Nephron (organoid): ENCODE measurements around the gene MS4A1.
A peak's percentile ranks its signal among the peaks of the same experiment; 100 is the strongest.

ENCODE experiments used
- H3K27ac Mint-ChIP-seq, 3 experiments: 2 replicates each; pipeline ENCODE4 v1.8.0; 2020; ENCODE audit warnings: mixed read lengths in 3 of 3, mild to moderate bottlenecking in 2 of 3, moderate library complexity in 1 of 3
- H3K27me3 Mint-ChIP-seq: 2 replicates; pipeline ENCODE4 v1.8.0; 2021; ENCODE audit warnings: low read depth, mild to moderate bottlenecking, moderate library complexity, mixed read lengths
- H3K36me3 Mint-ChIP-seq: 2 replicates; pipeline ENCODE4 v1.8.0; 2020; ENCODE audit warnings: low read depth, mixed read lengths
- H3K4me1 Mint-ChIP-seq: 2 replicates; pipeline ENCODE4 v1.8.0; 2020; ENCODE audit warnings: mixed read lengths
- H3K4me3 Mint-ChIP-seq, 3 experiments: 2 replicates each; pipeline ENCODE4 v1.8.0; 2020; ENCODE audit warnings: mild to moderate bottlenecking in 3 of 3, mixed read lengths in 3 of 3, moderate library complexity in 2 of 3
- H3K9me3 Mint-ChIP-seq: 2 replicates; pipeline ENCODE4 v1.8.0; 2020; ENCODE audit warnings: mixed read lengths
- TF ChIP-seq, protein P1 (sequence below), 3 experiments: fragments of 200-600 bp; sonication (generic); IDR thresholded peaks; one replicate each; pipeline ENCODE4 v1.5.0; 2021; ENCODE audit warnings: antibody characterized with exemption in 3 of 3; ENCODE audit not compliant: unreplicated experiment in 3 of 3

MS4A1 gene

DNA sequence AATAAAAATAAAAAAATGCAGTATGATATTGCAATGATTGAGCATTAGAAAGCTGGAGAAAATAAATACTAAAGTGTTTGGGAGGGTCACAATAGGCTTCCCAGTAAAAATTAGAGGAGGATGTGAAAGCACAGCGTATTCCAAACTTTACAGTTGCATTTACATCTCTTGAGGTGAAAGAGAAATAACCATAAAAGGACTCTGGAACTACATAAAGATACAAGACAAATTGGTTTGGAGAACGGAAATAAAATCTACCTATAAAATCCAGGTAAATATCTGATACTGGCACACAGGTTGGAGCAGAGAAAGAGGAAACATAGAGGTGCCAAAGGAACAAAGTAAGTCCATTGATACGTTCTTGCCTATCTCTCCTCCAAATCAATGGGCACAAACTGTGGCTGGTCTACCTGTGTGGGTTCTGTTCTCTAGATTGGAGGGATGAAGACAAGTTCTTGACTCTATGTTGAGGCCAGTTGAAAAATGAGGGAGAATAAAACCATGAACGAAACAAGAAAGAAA is 36.9 kb downstream of the MS4A1 start, which contains the start of gene MS4A12:
MS4A12 (plus strand) TSS at position 291 of the 522 bp plus-strand sequence. CDS start 4,541 bp downstream, outside the sequence.
- TF ChIP-seq, protein P1, sequence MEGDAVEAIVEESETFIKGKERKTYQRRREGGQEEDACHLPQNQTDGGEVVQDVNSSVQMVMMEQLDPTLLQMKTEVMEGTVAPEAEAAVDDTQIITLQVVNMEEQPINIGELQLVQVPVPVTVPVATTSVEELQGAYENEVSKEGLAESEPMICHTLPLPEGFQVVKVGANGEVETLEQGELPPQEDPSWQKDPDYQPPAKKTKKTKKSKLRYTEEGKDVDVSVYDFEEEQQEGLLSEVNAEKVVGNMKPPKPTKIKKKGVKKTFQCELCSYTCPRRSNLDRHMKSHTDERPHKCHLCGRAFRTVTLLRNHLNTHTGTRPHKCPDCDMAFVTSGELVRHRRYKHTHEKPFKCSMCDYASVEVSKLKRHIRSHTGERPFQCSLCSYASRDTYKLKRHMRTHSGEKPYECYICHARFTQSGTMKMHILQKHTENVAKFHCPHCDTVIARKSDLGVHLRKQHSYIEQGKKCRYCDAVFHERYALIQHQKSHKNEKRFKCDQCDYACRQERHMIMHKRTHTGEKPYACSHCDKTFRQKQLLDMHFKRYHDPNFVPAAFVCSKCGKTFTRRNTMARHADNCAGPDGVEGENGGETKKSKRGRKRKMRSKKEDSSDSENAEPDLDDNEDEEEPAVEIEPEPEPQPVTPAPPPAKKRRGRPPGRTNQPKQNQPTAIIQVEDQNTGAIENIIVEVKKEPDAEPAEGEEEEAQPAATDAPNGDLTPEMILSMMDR (IDR thresholded peaks at IDR 0.05; ENCODE audit: unreplicated experiment in 3 of 3) = no peak
- Mint-ChIP-seq H3K9me3 (no peaks in the 10 kb centered on the region), H3K36me3 (no peaks in the 10 kb centered on the region), H3K27ac (no peak within 1 kb of the TSS), H3K4me3 (no peak within 1 kb of the TSS), H3K4me1 (no peaks in the 10 kb centered on the region), H3K27me3 (no peaks in the 10 kb centered on the region)

DNA sequence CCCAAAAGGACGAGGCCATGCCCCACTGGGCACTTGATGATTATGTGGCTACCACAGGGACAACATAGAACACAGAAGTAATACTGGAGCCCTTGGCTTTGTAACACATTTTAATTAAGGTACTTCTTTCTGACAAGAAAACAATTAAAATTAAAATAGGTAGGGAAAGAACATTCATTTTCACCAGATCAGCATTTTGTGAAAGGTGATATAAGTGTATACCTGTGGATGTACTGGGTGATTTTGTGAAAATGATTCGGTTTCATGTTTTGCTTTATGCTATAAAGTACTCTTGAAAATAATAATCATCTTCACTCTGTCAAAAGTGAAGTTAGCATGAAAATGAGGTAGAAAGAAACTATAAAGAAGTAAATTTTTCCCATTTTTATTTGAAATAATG is 37.8 kb downstream of the MS4A1 start:
- TF ChIP-seq, protein P1 (IDR thresholded peaks at IDR 0.05; ENCODE audit: unreplicated experiment in 3 of 3) = no peak
- Mint-ChIP-seq H3K9me3 (no peaks in the 10 kb centered on the region), H3K27ac (no peak overlapping the region), H3K27me3 (no peaks in the 10 kb centered on the region), H3K36me3 (no peaks in the 10 kb centered on the region), H3K4me3 (no peak overlapping the region), H3K4me1 (peaks cover 4% of the 10 kb centered on the region)

DNA sequence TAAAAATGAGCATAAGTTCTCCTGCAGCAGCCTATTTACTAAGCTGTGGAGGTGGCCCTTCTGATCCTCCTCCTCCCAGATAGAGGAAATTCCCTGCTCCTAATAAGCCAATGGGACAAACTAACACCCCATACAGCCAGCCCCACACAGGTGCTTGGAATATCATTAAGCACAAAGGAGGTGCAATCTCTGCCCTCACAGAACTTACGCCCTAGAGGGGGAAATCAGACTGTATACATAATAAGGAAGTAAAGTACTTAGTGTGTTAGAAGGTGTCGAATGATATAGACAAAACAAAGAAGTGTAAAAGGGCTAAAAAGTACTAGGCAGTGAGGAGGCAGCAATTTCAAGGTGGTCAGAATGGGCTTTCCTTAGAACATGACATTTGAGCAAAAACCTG is 42.8 kb downstream of the MS4A1 start:
- Mint-ChIP-seq H3K4me3 (no peak overlapping the region), H3K27me3 (no peaks in the 10 kb centered on the region), H3K27ac (peak overlapping the region in 2 of 3 experiments; percentile 9 to 48), H3K36me3 (no peaks in the 10 kb centered on the region), H3K4me1 (peaks cover 32% of the 10 kb centered on the region), H3K9me3 (no peaks in the 10 kb centered on the region)
- TF ChIP-seq, protein P1 (IDR thresholded peaks at IDR 0.05; ENCODE audit: unreplicated experiment in 3 of 3) = no peak

DNA sequence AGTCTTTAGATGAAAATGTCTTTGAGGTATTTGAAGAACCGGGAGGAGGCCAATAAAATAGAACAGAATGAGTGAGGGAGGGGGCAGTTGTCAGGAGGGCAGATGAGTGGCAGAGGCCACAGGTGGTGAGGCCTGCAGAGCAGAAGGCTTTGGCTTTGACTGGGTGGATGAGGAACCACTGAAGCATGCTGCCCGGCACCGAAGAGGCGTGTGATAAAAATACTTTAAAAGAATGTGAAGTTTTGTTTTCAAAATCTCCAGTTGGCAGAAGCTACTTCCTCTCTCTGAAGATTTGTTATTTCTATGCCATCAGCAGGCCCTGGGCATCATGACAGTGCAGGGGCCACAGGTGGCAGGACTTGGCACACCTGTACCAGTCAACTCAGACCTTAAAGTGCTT is 43.2 kb downstream of the MS4A1 start:
- H3K27me3 Mint-ChIP-seq = no peaks in the 10 kb centered on the region
- H3K36me3 Mint-ChIP-seq = no peaks in the 10 kb centered on the region
- no peak overlapping the region for H3K4me3 Mint-ChIP-seq
- TF ChIP-seq, protein P1 (IDR thresholded peaks at IDR 0.05; ENCODE audit: unreplicated experiment in 3 of 3) = no peak
- H3K27ac Mint-ChIP-seq = peak overlapping the region in 2 of 3 experiments; percentile 9 to 48
- peaks cover 32% of the 10 kb centered on the region for H3K4me1 Mint-ChIP-seq
- H3K9me3 Mint-ChIP-seq = no peaks in the 10 kb centered on the region

DNA sequence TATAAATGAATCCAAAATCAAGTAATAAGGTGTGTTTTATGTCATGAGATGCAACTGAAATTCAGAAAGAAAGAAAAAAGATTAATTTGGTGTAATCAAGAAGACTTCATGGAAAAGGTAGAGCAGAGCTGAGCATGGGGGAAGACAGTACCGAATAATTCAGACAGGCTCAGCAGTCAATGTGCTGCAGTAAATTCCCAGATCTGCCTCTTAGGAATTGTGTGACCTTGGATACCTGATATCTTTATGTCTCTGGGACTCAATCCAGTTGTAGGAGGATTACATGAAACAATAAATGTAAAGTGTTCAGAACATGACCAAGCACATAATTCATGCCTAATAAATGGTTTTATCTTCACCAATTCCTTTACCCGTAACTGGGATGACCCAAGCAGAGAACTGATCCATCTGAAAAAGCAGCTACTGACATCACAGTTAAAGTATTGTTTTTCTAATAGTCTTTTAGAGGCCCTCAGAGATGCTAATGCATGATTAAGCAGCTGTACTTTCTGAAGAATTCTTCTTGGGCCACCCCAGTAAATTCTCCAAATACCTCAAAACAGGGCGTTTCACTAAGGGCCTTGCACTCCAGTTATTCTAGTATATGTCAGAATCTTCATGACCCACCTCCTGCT is 44.7 kb downstream of the MS4A1 start:
- H3K27ac Mint-ChIP-seq = peak overlapping the region in 2 of 3 experiments; percentile 74 to 84
- H3K27me3 Mint-ChIP-seq = no peaks in the 10 kb centered on the region
- H3K4me3 Mint-ChIP-seq = no peak overlapping the region
- peaks cover 37% of the 10 kb centered on the region for H3K4me1 Mint-ChIP-seq
- no peaks in the 10 kb centered on the region for H3K36me3 Mint-ChIP-seq
- TF ChIP-seq, protein P1 (IDR thresholded peaks at IDR 0.05; ENCODE audit: unreplicated experiment in 3 of 3) = no peak
- H3K9me3 Mint-ChIP-seq = no peaks in the 10 kb centered on the region
